ENCODE data around the gene LRP1.

DNA sequence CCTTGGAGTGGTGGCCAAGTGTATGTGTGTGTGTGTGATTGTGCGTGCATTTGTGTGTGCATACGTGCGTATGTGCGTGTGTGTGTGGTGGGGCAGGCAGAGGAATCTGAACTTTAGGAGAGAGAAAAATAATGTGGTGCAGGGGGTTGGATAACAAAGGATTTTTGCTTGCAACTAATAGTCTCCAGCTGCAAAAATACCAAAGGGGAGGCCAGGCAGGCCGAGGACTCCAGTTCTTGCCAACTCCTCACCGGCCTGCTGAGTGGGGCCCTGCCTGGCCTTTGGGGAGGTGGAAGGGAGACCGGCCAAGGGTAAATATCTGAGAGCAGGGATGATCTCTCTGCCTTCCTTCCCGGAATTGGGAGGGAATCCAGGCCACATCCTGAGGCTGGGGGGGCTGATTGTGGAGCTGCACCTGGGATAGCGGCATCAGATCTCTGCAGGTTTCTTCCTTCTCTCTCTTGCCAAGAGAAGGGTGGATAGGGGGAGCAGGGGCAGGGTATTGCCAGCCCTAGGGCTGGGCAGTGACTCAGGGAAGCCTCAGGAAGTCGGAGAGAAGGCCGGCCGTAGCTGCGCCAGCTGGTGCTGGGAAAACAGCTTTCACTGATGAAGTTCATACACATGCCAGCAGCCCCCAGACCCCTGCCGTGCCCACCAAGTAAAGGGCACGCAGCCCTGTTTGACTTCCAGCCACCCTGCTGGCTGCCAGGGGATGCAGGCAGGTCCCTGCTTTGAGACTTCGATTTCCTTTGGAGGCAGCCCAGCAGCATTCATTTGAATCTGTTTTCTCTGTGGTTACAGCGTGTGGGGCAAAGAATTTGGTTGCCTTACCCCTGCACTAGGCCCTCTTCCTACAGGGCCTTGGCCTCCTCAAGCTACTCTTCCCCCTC is 23.7 kb downstream of the LRP1 start:
- TF ChIP-seq, protein P1, sequence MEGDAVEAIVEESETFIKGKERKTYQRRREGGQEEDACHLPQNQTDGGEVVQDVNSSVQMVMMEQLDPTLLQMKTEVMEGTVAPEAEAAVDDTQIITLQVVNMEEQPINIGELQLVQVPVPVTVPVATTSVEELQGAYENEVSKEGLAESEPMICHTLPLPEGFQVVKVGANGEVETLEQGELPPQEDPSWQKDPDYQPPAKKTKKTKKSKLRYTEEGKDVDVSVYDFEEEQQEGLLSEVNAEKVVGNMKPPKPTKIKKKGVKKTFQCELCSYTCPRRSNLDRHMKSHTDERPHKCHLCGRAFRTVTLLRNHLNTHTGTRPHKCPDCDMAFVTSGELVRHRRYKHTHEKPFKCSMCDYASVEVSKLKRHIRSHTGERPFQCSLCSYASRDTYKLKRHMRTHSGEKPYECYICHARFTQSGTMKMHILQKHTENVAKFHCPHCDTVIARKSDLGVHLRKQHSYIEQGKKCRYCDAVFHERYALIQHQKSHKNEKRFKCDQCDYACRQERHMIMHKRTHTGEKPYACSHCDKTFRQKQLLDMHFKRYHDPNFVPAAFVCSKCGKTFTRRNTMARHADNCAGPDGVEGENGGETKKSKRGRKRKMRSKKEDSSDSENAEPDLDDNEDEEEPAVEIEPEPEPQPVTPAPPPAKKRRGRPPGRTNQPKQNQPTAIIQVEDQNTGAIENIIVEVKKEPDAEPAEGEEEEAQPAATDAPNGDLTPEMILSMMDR (IDR thresholded peaks at IDR 0.05; ENCODE audit: poor library complexity): no peak
- TF ChIP-seq EZH2 (IDR thresholded peaks at IDR 0.05; ENCODE audit: borderline replicate concordance): no peak
- no peak for TF ChIP-seq EZH2phosphoT487 (IDR thresholded peaks at IDR 0.05; ENCODE audit: low read depth, severe bottlenecking, unreplicated experiment)
